Gastroesophageal sphincter (tissue), 4 donors: ENCODE measurements around the gene CXCL6. TPM values are rescaled to one million over a fixed set of nuclear protein-coding genes. Genes with fewer than 3 reads are reported as not detected.
A peak's percentile ranks its signal among the peaks of the same experiment; 100 is the strongest.

Experiments
- ATAC-seq: fragments of 150-250 bp; one replicate; pipeline ENCODE4 v1.9.1; 2016; ENCODE audit warnings: mild to moderate bottlenecking, moderate library complexity
- H3K27ac ChIP-seq, 4 donors: fragments of 200-600 bp; sonication (generic) in 3 of 4; 1 replicate in 3 of 4; 2 replicates in 1 of 4; pipeline ENCODE4 v1.5.1; 2016 to 2019
- H3K27me3 ChIP-seq: fragments of 200-600 bp; sonication (generic); one replicate; pipeline ENCODE4 v1.5.1; 2019
- H3K36me3 ChIP-seq, 2 donors: fragments of 200-600 bp; sonication (generic); one replicate each; pipeline ENCODE4 v1.5.1; 2019; ENCODE audit warnings: control low read depth in 1 of 2
- H3K4me1 ChIP-seq, 3 donors: fragments of 200-600 bp; sonication (generic); 1 replicate in 2 of 3; 2 replicates in 1 of 3; pipeline ENCODE4 v1.5.1; 2016 to 2019; ENCODE audit warnings: control low read depth in 2 of 3
- H3K4me3 ChIP-seq, 2 donors: fragments of 200-600 bp; sonication (generic); one replicate each; pipeline ENCODE4 v1.5.1; 2019; ENCODE audit warnings: mild to moderate bottlenecking in 1 of 2, moderate library complexity in 1 of 2
- H3K9me3 ChIP-seq, 3 donors: fragments of 200-600 bp; sonication (generic); one replicate each; pipeline ENCODE4 v1.5.1; 2017 to 2019; ENCODE audit warnings: control low read depth in 2 of 3
- EP300 ChIP-seq: sonication (generic); formaldehyde crosslinking; IDR thresholded peaks from one replicate; pipeline ENCODE4 v1.6.1; 2017; ENCODE audit warnings: antibody characterized with exemption, mild to moderate bottlenecking
- POLR2A ChIP-seq, 2 donors: fragments of 450-650 bp; IDR thresholded peaks; one replicate each; pipeline ENCODE4 v1.6.1; 2017; ENCODE audit warnings: antibody characterized with exemption in 2 of 2, mild to moderate bottlenecking in 2 of 2, moderate library complexity in 1 of 2
- POLR2AphosphoS5 ChIP-seq: sonication (generic); formaldehyde crosslinking; IDR thresholded peaks from one replicate; pipeline ENCODE4 v1.6.1; 2017; ENCODE audit warnings: antibody characterized with exemption
- WGBS, 2 donors: methylation state at CpG; one replicate each; pipeline ENCODE4 v1.1.5; 2018; ENCODE audit warnings: low coverage in 1 of 2; 5-methylcytosine and 5-hydroxymethylcytosine counted together
- total RNA-seq, 4 donors: library from RNA; depleted of rRNA; stranded (reverse); fragments of >200 nt; gene quantifications; one replicate each; pipeline ENCODE4 v1.1.0, GENCODE V29; 2016
- TF ChIP-seq, protein P1 (sequence below), 4 experiments: fragments of 200-600 bp in 2 of 4; fragments of 450-650 bp in 2 of 4; sonication (generic) in 1 of 4; IDR thresholded peaks; one replicate each; pipeline ENCODE4 v1.5.1; 2017 to 2019; ENCODE audit warnings: antibody characterized with exemption in 4 of 4, mild to moderate bottlenecking in 2 of 4, moderate library complexity in 2 of 4

Gene CXCL6
- total RNA-seq, 4 donors from 2014 or later: 1.1 TPM; not detected in 3

DNA sequence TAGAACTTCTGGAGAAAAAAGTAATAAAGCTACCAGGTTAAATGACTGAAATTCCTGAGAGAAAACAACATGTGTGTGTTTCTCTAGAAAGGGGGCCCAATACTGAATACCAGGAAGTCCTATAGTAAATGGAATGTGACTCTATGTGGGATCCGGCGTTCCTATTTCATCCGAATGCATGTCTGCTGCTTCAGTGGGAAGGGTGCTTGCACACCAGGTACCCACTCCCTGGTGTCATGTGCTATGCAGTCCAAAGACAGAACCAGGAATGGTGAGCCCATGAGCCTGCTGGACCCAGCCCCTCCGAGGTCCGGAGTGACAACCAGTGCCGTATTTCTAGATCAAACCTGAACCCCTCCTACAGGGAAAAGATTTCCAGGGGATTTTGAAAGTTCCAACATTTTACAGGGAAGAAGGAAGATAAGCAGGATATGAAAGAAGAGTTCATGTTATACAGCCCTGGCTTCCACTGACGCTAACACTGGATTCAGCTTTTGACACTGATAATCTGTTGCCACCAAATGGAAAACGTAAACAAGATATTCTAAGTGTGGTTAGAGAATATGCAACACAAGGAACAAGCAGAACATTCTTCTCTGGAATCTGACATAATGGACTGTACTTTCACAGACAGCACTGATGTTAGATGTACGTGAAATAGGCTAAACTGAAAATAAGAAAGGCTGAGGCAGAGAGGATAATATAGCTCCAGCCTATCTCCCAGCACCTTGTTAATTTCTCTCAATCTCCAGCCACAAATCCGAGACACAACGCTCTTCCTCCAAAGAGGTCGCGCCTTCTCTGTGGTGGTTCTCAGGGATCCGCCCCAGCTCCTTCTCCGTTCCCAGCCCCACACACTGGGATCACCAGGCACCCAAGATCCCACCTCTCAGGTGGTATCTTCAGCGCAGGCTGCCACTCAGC is 32.0 kb downstream of the CXCL6 start:
- Histone ChIP-seq H3K4me1 (peaks cover 0 to 14% (median 0%) of the 10 kb centered on the region in 3 donors), H3K27ac (peak overlapping the region in 1 of 4 donors; percentile 59), H3K9me3 (no peaks in the 10 kb centered on the region), H3K36me3 (no peaks in the 10 kb centered on the region), H3K27me3 (peaks cover 37% of the 10 kb centered on the region), H3K4me3 (peak overlapping the region; percentile 28 to 57)
- 21 to 29% methylated on average over 3 to 14 of the region's 16 CpGs for WGBS, 2 donors
- TF ChIP-seq EP300 (no peak), POLR2A (IDR thresholded peaks at IDR 0.05) (no peak), POLR2AphosphoS5 (no peak)
- TF ChIP-seq, protein P1, sequence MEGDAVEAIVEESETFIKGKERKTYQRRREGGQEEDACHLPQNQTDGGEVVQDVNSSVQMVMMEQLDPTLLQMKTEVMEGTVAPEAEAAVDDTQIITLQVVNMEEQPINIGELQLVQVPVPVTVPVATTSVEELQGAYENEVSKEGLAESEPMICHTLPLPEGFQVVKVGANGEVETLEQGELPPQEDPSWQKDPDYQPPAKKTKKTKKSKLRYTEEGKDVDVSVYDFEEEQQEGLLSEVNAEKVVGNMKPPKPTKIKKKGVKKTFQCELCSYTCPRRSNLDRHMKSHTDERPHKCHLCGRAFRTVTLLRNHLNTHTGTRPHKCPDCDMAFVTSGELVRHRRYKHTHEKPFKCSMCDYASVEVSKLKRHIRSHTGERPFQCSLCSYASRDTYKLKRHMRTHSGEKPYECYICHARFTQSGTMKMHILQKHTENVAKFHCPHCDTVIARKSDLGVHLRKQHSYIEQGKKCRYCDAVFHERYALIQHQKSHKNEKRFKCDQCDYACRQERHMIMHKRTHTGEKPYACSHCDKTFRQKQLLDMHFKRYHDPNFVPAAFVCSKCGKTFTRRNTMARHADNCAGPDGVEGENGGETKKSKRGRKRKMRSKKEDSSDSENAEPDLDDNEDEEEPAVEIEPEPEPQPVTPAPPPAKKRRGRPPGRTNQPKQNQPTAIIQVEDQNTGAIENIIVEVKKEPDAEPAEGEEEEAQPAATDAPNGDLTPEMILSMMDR (IDR thresholded peaks at IDR 0.05): no peak
- ATAC-seq: peak; percentile 29

DNA sequence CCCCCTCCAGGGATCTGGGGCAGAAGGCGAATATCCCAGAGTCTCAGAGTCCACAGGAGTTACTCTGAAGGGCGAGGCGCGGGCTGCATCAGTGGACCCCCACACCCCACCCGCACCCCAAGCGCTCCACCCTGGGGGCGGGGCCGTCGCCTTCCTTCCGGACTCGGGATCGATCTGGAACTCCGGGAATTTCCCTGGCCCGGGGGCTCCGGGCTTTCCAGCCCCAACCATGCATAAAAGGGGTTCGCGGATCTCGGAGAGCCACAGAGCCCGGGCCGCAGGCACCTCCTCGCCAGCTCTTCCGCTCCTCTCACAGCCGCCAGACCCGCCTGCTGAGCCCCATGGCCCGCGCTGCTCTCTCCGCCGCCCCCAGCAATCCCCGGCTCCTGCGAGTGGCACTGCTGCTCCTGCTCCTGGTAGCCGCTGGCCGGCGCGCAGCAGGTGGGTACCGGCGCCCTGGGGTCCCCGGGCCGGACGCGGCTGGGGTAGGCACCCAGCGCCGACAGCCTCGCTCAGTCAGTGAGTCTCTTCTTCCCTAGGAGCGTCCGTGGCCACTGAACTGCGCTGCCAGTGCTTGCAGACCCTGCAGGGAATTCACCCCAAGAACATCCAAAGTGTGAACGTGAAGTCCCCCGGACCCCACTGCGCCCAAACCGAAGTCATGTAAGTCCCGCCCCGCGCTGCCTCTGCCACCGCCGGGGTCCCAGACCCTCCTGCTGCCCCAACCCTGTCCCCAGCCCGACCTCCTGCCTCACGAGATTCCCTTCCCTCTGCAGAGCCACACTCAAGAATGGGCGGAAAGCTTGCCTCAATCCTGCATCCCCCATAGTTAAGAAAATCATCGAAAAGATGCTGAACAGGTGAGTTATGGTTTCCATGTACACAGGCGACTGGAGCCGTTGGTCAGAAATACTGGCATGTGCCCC is 32.9 kb downstream of the CXCL6 start, which contains the start of gene CXCL1:
CXCL1 (plus strand) TSS at position 264 of the 926 bp plus-strand sequence; CDS start at position 342, 78 bp downstream.
- peak; percentile 69 for ATAC-seq
- Histone ChIP-seq H3K9me3 (no peaks in the 10 kb centered on the region), H3K27me3 (peaks cover 37% of the 10 kb centered on the region), H3K27ac (peak within 1 kb of the TSS in 2 of 4 donors; percentile 9 to 59), H3K36me3 (no peaks in the 10 kb centered on the region), H3K4me3 (peak within 1 kb of the TSS; percentile 28 to 57), H3K4me1 (peaks cover 0 to 14% (median 0%) of the 10 kb centered on the region in 3 donors)
- TF ChIP-seq, protein P1 (IDR thresholded peaks at IDR 0.05): no peak
- TF ChIP-seq POLR2AphosphoS5 (no peak), EP300 (no peak), POLR2A (IDR thresholded peaks at IDR 0.05) (no peak)
- 15 to 90% methylated on average over 2 to 19 of the region's 61 CpGs for WGBS, 2 donors

GRCh38 chr4:73870260-73870659 is 33.8 kb downstream of the CXCL6 start:
- Histone ChIP-seq H3K4me1 (peaks cover 0 to 14% (median 0%) of the 10 kb centered on the region in 3 donors), H3K9me3 (no peaks in the 10 kb centered on the region), H3K4me3 (no peak overlapping the region), H3K36me3 (no peaks in the 10 kb centered on the region), H3K27ac (no peak overlapping the region), H3K27me3 (peaks cover 37% of the 10 kb centered on the region)
- 100% methylated on average over 1 of the region's 3 CpGs; no CpG with 5 or more reads in 1 of the 2 donors for WGBS, 2 donors
- TF ChIP-seq POLR2AphosphoS5: no peak
- TF ChIP-seq POLR2A (IDR thresholded peaks at IDR 0.05): no peak
- TF ChIP-seq EP300: no peak
- TF ChIP-seq, protein P1 (IDR thresholded peaks at IDR 0.05): no peak
- no peak for ATAC-seq

- H3K4me1 ChIP-seq: peaks cover 0 to 14% (median 0%) of the 10 kb centered on the region in 3 donors
- no peak for ATAC-seq
- WGBS, 2 donors: 60 to 85% methylated on average over 1 of the region's 1 CpG
- TF ChIP-seq, protein P1 (IDR thresholded peaks at IDR 0.05): no peak
- TF ChIP-seq POLR2A (IDR thresholded peaks at IDR 0.05) (no peak), EP300 (no peak), POLR2AphosphoS5 (no peak)
- no peaks in the 10 kb centered on the region for H3K9me3 ChIP-seq
- peaks cover 37% of the 10 kb centered on the region for H3K27me3 ChIP-seq
- no peak overlapping the region for H3K27ac ChIP-seq
- no peaks in the 10 kb centered on the region for H3K36me3 ChIP-seq
- H3K4me3 ChIP-seq: no peak overlapping the region
These were observed 34.3 kb downstream of the CXCL6 start for GRCh38 chr4:73870768-73871167.
